HL-60/S4 treated with retinoic acid at 250 ng/mL for 4 days and 3 days (cell line): ENCODE data around the gene CDC7.

Source experiments
- in situ Hi-C: fragments of 300-500 bp; cut with MboI; formaldehyde crosslinking; loops from 2 replicates; pipeline ENCODE4 v1.7.0; 2022; ENCODE audit warnings: low sequenced_read_pairs

Gene CDC7

DNA sequence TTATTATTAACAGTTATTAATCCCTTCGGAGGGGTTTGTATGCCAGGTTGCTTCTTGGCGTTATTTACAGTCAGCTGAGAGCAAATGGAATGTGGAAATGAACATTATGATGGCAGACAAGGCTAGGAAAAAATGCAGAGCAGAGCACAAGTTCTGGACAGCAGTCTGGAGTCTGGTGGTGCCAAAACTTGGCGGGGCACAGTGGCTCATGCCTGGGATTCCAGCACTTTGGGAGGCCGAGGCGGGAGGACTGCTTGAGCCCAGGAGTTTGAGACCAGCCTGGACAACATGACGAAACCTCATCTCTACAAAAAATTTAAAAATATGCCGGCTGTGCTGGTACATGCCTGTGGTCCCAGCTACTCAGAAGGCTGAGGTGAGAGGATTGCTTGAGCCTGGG, 67.6 kb downstream of the CDC7 start:
- in situ Hi-C loops: no loop called here

DNA sequence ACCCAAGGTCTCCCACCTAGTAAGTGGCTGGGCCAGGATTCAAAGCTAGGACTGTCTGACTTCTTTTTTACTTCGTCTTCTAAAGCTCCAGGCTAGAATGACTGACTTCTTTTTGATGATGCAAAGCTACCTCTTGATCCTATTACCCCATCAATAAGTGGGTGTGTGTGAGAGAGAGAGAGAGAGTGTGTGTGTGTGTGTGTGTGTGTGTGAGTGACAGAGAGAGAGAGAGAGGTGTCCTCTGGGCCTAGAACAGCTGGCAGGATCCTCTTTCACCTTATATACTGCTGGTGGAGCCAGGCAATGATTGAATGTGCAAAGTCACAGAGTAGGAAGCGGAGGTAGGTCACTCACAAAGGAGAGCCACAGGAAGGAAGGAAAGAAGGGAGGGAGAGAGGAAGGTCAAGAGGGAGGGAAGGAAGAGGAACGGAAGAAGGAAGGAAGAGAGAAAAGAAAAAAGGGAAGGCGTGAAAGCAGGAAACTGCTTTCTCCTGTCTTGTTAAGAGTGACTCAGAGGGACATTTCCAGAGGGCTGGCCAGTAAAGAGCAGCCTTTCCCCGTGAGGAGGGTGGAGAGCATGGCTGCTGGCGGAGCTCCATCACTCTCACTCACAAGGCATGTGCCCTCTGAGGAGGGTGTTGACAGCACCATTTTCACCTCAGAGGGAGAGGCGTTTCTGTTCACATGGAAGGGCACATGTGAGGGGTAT, 68.9 kb downstream of the CDC7 start:
- in situ Hi-C loops: no loop called here

DNA sequence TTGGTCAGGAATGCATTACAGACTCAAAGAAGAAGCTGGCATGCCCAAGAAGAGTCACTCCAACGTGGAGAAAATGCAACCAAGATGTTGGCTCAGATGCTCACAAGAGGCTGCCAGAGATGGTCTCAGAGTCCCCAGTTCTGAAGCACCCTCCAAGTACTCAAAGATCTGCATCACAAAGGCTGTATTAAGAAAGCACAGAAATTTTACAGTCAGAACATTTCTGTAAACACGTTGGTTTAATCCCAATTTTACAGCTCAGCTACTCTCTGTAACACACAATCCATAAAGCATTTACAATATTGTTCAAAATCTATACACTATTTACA, 69.4 kb downstream of the CDC7 start:
- in situ Hi-C loops: no loop called here

- in situ Hi-C loops: no loop called here
Observed at GRCh38 chr1:91572044-91572443, 71.4 kb downstream of the CDC7 start.
